ENCODE results near the gene CUL2.
"Not testable (repeated sequence)": the region's sequence is repeated elsewhere in the genome, so short reads cannot be mapped to it uniquely, and the experiment has no call there.

The CUL2 gene

DNA sequence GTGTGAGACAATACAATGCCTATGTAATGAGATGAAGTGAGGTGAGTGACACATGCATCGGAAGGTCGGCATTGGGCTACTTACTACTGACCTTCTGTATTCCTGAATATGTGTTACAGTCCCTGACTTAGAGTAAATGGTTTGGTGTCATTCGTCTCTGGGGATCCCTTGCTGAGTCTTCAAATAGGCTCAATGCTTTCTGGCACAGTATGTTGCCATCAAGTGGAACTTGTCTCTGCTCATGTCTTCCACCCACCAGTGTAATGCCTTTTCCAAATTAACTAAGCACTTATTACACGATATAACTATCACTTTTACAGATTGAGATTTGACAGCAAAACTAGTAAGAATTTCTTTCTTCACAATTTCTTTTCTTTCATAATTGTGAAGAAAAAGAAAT, 10.9 kb downstream of the CUL2 start:
- DNase-seq = no peak

DNA sequence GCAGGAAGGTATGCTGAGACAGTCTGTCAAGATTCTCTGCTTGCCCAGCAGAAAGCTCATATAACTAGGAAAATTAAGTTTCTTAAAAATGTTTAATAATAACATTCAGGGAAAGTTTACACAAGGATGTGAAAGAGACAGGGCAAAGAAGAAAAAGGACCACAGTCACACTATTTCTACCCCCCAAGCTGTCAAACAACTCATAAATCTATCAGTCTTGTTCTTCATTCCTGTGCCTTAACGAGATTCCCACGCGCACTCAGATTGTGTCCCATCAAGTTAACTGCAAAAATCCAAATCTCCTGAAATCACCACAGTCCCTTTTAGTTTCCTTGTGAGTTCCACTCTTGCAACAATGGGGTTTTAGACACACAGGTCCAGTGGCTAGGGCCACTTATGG, 14.9 kb downstream of the CUL2 start:
- no peak for DNase-seq

DNA sequence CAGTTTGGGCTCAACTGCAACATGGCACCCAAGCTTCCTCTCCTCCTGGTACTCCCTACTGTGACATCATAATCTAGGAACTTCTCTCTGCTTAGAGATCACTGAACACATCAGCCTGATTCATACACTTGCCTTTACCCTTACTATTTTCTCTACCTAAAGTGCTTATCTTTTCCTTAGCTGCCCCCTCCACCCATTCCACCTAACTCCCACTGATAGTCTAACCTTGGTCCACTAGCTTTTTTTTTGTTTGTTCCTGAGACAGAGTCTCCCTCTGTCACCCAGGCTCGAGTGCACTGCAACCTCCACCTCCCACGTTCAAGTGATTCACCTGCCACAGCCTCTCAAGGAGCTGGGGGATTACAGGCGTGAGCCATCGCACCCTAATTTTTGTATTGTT, 15.9 kb downstream of the CUL2 start:
- no peak for DNase-seq

DNA sequence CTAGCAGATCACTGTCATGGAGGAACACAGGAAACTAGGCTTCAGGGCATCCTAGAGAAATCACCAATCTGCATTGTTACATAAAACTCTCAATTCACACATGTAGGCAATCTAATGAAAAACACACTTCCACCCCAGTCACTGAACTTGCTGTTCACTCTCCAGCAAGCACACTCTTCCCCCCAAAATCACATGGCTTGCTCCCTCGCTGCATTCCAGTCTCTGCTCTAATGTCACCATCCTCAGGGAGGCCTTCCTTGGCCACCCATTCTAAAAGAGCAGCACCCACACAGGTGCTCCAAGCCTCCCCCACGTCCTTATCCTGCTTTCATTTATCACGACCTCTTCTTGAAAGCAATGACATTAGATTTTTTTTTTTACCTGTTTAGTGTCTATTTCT, 19.6 kb downstream of the CUL2 start:
- DNase-seq = no peak

DNA sequence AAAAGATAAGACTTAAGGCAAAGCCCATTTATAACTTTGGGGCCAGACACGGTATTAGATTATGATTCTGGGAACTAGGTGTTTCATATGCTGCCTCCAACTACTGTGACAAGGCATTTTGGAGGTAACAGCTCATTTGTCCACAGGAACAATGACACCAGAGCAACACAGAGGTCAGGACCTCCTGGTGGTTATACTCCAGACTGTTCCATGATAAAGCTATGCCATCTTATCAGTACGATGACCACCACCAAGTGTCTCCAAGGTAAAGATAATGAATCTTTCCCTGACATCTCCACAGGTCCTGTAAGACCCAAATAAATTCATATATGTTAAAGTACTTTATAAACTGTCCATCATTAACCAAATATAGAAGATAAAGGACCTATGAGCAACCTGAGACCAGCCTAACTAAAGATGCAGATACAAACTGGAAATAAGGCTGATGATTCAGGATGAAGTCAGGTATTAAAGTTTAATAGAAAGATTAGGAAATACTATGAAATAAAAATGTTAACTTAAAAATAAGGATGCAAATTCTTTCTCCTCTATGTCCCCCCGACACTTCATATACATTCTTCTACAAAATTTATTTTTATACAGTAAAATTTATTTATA, 26.2 kb downstream of the CUL2 start:
- DNase-seq = no peak

DNA sequence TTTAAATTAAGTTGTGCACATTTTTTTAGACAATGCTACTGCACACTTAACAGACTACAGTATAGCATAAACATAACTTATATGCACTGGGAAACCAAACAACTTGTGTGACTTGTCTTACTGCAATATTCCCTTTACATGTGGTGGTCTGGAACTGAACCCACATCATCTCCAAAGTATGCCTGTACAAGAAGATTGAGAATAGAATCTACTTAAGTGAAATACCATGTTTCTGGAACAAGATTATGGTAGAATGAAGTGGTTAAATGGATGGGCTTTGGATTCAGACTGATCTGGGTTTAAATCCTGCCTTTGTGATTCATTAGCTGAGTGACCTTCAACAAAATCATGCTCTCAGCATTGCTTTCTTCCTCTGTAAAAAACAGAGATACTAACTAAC, 30.7 kb downstream of the CUL2 start:
- DNase-seq = no peak

DNA sequence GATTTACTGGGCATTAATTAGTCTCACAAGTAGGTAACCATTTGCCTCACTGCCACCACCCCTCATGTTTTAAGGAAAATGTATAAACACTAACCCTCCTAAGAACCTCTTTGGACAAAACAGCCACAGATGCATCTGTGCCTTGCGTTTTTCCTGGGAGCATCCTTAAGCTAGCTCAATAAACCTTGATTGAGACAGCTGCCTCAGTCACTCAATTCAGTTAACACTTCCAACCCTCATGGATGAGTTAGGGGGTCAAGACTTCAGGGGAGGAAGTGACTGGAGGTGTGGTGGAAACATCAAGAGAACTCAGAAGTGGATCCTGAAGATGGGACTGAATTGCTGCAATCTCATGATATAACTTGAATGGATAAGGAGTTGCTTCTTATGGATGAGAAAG, 31.5 kb downstream of the CUL2 start:
- no peak for DNase-seq

DNA sequence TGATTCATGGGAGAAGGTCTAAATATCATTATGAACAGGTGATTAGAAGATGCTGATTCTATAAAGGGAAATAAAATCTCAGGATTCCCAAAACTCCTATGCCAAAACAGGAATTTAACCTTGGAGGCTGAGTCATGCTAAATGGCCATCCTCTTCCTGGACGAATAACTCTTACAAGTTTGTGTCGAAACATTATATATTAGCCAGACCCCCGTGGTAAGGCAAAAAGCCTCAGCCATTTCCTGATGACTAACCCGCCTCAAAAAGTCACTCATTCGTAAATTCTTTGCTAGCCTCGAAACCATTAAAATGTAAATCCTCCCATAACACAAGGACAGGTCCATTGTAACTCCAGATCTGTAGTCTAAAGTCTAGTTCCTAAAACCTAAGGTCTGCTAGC, 32.0 kb downstream of the CUL2 start:
- DNase-seq = no peak

DNA sequence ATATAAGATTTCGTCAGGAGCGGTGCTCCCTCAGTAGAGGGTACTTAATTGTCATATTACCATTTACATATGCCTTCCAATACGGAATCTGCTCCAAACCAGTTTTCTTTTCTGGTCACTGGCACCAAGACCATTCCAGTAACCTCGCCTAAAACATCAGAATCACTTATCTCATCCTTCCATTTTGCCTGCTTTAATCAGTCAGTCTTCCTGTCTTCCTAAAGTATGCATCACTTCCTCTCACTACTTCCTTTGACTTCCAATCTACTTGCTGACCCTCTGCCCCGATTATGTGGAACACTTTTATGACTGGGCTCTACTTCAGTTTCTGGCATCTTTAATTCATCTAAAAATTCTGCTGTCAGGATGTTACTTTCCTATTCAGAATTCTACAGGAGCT, 33.5 kb downstream of the CUL2 start:
- DNase-seq = no peak

DNA sequence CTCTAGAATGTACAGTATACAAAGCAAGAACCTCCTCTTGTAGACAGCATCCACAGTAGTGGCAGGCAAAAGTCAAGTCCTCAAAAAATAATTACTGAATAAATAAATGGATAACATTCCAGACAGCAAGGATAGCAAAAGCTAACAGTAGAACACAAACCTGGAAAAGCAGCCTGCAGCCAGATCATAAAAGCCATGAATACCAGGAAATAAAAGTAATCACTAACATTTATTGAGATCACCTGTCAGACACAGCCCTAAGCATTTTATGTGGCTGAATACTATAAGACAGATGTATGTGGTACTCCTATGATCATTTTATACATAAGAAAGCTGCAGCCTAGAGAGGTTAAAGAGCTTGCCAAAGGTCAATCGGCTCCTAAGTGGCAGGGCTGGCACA, 34.0 kb downstream of the CUL2 start:
- no peak for DNase-seq

DNA sequence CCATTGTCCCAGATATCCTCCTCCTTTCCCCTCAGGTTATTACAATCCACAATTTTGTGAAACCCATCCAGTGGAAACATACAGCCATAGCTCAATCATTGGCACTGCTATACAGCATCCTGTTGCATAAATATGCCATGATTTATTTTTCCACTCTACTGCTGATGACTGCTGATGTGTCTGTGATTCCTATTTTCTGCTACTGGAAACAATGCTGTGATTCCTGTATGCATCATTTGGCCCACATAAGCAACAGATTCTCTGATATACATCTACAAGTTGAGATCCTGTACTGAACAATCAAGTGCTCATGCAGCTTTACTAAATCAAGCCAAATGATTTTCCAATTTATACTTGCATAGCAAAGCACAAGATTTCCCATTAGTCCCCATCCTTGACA, 39.6 kb downstream of the CUL2 start:
- DNase-seq = no peak

DNA sequence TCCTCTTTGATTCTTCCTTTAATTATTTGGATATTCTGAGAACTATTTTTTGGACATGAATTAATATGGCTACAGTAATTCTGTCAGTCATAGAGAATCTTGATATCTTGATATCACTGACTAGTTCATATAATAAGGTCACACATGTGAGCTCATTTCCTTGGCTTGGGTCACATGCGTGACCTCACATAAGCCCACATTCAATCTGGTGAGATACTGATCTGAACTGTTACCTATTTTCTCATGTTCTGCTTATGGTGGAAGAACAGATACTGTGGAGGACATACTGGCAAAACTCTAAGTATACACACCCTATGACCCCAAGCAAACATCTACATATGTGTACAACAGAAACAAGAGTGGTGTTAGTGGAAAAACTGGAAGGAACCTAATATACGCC, 44.1 kb downstream of the CUL2 start:
- DNase-seq = no peak

DNA sequence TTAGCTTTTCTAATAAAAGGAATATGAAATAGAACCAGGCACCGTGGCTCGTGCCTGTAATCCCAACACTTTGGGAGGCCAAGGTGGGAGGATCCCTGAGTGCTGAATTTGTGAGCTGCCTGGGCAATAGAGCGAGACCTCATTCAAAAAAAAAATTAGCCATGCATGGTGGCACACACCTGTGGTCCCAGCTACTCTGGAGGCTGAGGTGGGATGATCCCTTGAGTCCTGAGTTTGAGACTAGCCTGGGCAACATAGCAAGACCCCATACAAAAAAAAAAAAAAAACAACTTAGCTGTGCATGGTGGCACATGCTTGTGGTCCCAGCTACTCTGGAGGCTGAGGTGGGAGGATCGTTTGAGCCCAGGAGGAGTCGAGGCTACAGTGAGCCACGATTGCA, 44.9 kb downstream of the CUL2 start:
- not testable (repeated sequence) for DNase-seq

DNA sequence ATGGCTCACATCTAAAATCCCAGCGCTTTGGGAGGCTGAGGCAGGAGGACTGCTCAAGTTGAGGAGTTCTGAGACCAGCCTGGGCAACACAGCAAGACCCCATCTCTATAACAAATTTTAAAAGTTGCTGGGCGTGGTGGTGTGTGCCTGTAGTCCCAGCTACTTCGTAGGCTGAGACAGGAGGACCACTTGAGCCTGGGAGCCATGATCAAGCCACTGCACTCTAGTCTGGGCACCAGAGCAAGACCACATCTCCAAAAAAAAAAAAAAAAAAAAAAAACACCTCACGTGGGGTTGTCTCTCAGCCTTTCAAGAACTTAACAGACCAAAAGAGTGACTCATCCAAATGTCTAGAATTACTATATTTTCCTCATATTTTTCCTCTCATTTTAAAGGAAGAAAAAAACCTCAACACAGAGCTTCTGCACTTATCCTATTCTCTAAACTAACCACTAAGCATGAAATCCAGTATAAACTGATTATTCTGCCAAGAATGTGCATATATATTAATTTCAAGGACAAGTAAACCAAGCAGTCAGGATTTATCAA, 46.3 kb downstream of the CUL2 start:
- no peak for DNase-seq

DNA sequence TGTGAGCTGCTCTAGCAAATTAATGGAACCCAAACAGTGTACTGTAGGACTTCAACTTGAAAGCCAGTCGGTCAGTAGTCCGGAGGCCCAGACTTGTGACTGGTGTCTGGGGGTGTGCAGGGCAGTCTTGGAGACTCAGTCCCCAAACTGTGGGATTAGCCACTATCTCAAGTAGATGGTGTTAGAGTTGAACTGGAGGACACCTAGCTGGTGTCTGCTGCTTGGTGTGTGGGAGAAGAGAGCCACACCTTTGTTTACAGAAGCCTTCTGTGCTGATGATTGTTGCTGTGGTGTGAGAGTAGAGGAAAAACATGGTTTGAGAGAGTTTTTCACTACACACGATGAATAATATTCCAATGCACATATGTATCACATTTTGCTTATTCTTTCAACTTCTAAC, 47.4 kb downstream of the CUL2 start:
- DNase-seq = no peak

DNA sequence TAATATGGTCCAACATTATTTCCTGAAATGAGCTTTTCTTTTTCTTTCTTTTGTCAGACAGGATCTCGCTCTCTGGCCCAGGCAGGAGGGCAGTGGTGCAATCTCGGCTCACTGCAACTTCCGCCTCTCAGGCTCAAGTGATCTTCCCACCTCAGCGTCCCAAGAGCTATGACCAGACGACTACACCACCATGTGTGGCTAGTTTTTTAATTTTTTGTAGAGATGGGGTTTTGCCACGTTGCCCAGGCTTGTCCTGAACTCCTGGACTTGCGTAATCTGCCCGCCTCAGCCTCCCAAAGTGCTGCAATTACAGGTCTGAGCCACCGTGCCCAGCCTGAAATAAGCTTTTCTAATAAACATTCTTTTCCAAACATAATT, 48.6 kb downstream of the CUL2 start:
- DNase-seq = no peak

DNA sequence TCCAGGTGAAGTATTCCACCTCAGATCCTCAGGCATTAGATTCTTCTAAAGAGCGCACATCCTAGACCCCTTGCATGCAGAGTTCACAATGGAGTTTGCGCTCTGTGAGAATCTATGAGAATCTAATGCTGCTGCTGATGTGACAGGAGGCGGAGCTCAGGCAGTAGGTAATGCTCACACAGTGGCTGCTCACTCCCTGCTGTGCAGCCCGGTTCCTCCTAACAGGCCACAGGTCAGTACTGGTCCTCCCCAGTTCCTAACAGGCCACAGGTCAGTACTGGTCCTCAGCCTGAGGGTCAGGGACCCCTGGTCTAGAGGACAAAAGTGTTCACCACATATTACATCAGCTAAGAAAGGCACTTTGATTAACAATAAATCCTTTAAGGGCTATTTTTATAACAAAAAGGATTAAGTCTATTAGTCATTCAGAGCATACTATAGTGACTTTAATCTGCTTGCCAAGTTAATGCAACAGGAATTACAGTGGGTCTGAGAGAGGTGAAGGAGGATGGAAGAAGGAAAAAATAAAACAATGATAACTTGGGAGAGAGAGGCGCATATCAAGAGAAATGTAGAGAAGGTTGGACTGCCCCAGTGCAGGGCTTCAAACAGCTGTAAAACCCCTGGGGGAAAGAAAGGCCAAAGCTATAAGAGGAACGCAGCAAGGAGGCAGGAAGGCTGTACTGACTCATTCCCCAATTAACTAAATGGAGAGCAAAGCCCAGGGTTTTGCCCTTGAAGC, 49.2 kb downstream of the CUL2 start:
- DNase-seq = no peak

DNA sequence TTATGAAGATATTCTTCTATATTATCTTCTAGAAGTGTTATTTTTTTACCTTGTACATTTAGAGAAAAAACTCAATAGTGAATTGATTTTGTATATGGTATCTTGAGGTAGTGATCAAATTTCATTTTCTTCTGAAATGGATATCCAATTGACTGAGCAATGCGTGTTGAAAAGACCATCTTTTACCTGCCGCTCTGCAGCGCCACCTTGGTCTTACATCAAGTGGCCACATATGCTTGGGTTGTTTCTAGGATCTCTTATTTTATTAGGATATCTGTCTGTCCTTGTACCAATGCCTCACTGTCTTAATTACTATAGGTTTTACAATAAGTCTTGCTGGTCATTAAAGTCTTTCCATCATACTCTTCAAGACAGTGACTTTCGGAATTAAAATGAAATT, 53.0 kb downstream of the CUL2 start:
- DNase-seq = no peak

DNA sequence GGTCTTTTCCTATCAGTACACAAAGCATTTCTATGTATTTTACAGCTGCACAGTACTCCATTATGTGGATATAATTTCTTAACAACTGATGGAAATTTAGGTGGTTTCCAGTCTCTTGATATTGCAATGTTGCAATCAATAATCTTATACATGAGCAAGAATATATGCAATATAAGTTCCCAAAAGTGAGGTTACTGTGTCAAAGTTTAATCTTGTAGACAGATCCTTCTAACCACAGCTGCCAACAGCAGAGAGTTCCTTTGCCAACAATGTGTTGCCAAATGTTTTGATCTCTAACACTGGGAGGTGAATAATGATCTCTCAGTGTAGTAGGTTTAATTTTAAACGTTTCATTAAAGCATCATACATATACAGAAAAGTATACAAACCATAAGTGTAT, 54.5 kb downstream of the CUL2 start:
- no peak for DNase-seq

DNA sequence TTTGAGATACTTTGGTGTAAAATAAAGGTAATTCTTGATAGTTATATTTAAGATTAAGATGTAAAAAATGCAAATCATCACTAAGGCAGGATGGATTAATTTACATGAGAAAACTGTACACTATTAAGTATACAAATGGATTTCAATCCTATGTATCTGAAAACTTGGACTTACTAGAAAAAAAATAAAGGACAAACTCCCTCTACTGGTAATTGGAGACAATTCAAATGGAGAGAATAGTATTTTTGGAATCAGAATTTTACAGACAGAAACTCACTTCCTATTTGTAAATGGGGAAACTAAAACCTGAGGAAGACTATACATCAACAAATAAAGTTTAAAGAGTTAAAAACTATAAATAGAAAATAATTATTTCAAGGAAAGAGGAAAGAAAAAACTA, 62.6 kb downstream of the CUL2 start:
- DNase-seq = no peak

DNA sequence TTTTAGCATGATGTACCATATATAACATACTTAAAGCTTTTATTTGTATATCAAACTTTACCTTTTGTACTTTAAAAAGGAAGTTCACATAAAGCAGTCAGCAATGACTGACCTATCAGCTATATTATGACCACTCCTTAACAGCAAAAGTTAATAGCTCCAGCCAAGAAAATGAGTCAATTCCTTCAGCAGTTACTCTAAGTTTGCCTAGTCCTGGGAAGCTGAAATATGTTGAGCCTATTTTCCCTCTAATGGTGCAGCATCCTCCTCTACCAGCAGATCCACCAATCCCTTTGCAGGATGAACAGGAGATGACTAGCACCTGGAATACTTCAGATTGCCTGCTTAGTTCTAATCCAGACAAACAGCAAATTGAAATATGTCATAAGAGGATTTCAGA, 64.2 kb downstream of the CUL2 start:
- DNase-seq = no peak

DNA sequence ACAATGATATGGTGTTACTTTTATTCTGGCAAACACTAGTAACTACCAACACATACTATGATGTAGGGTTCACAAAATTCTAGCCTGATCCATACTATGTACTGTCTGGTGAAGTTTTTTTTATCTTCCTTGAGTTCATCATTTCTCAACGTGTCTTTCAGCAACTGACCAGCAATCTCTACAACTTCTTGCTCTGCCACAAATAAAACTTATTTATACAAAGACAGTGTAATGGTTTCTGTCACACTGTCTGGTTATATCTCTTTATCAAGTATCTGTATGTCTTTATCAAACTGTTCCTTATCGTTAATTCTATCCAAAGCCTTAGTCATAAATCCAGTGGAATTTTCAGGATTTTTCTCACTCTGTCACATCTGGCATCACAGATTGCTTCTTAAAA, 69.7 kb downstream of the CUL2 start:
- no peak for DNase-seq

DNA sequence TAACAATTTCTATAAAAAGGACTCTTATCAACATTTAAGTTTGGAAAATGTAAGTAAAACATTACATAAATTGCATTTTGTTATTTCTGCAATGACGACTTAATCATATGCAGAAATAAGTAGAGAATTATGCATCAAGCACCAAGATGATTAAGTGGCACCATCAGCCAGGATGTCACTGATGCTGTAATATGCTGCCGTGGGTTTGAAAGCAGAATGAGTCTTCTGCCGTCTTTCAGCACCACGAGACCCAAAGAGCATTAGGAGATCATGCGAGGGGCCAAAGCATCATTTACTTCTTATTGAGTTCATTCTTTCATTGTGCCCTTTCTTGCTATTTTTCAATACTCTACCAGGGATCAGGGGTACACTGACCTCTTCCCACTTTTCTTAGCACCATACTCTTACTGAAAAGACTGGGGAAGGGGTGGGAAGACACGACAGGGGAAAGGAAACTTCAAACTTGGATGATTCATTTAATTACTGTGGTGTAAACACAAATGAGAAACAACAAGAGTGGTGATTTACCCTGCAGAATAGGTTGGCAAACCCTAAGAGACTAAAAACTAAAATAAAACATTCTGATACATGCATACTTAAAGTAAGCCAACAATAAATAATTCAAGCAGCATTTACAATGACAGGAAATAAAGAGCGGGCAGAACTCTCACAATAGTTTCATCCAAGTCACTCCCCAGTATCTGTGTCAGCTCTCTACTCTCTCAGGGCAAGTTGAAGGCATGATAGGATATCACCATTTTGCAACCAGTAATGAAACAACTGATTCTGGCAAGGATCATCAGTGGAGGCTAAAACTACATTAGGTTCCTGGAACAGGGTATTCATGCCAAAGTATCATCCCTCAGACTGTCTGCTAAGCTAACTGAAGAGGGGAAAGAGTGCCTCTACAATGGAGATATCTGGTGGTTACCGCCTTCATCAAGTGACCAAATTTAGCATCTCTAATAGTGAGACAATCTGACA, 70.8 kb downstream of the CUL2 start:
- no peak for DNase-seq

DNA sequence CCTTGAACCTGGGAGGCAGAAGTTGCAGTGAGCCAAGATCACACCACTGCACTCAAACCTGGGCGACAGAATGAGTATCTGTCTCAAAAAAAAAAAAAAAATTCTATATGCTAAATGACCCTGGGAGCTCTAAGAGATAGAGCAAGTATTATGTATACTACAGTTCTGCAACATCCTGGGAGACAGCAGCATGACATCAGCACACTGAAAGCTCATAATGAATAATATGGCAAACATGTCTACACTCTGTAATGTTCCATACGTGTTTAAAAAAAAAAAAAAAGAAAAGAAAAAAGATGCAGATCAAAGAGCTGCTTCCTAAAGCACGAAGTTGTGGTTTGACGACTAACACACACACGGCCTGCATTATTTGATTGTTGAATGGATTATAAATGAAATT, 72.5 kb downstream of the CUL2 start:
- DNase-seq = no peak
